OCI-LY7 (cell line): Measurements from ENCODE around the gene RBM20.

Source experiments
- CTCF ChIP-seq: fragments of 200-600 bp; sonication (generic); conservative IDR thresholded peaks from 2 replicates; pipeline ENCODE4 v1.5.1; 2014; ENCODE audit warnings: mild to moderate bottlenecking, antibody characterized with exemption, low read length, moderate library complexity, mixed read lengths
- EZH2phosphoT487 ChIP-seq: fragments of 200-600 bp; sonication (generic); IDR thresholded peaks from 2 replicates; pipeline ENCODE4 v1.6.1; 2018; ENCODE audit warnings: low read depth, borderline replicate concordance, mild to moderate bottlenecking, mixed run types, antibody characterized with exemption, low read length, moderate library complexity, mixed read lengths

GRCh38 chr10:110770243-110770642 lies 126.1 kb downstream of the RBM20 start:
- TF ChIP-seq CTCF (no peak), EZH2phosphoT487 (no peak)
